AG20443 (cell line): ENCODE measurements around the gene PPP3R1.
"Not testable (repeated sequence)": the region's sequence is repeated elsewhere in the genome, so short reads cannot be mapped to it uniquely, and the experiment has no call there.

Experiments used
- DNase-seq: peaks from one replicate; pipeline ENCODE4 v3.0.0; 2012; ENCODE audit warnings: low spot score, mixed read lengths

The PPP3R1 gene

GRCh38 chr2:68185541-68186164 is 66.7 kb downstream of the PPP3R1 start:
- peak; percentile 22 for DNase-seq

GRCh38 chr2:68182902-68183301 is 69.4 kb downstream of the PPP3R1 start:
- DNase-seq, result no peak

- DNase-seq, result no peak
Measured at GRCh38 chr2:68178954-68179627, 73.2 kb downstream of the PPP3R1 start.

- no peak for DNase-seq
Measured at GRCh38 chr2:68178432-68178831, 73.9 kb downstream of the PPP3R1 start.

GRCh38 chr2:68177541-68177940 is 74.8 kb downstream of the PPP3R1 start:
- no peak for DNase-seq

- no peak for DNase-seq
Measured at GRCh38 chr2:68176657-68177056, 75.7 kb downstream of the PPP3R1 start.

GRCh38 chr2:68175210-68175609 is 77.1 kb downstream of the PPP3R1 start:
- not testable (repeated sequence) for DNase-seq

GRCh38 chr2:68172990-68173700 is 79.2 kb downstream of the PPP3R1 start:
- no peak for DNase-seq

- no peak for DNase-seq
Measured at GRCh38 chr2:68172521-68172920, 79.8 kb downstream of the PPP3R1 start.

GRCh38 chr2:68171684-68172083 is 80.6 kb downstream of the PPP3R1 start:
- DNase-seq, result no peak

- no peak for DNase-seq
Measured at GRCh38 chr2:68171146-68171545, 81.2 kb downstream of the PPP3R1 start.

GRCh38 chr2:68169308-68169707 is 83.0 kb downstream of the PPP3R1 start:
- no peak for DNase-seq

GRCh38 chr2:68167186-68167585 is 85.1 kb downstream of the PPP3R1 start:
- no peak for DNase-seq

GRCh38 chr2:68163641-68164040 is 88.7 kb downstream of the PPP3R1 start:
- DNase-seq, result no peak

GRCh38 chr2:68158134-68158447 is 94.2 kb downstream of the PPP3R1 start:
- no peak for DNase-seq

- peak; percentile 99 for DNase-seq
Measured at GRCh38 chr2:68157402-68158133, 94.8 kb downstream of the PPP3R1 start, which contains the start of gene PNO1. TSS of gene PNO1 (plus strand) at chr2:68157888. CDS start at chr2:68157935, 47 bp downstream.

GRCh38 chr2:68157002-68157401 is 95.3 kb downstream of the PPP3R1 start:
- peak; percentile 63 for DNase-seq

GRCh38 chr2:68156419-68156818 is 95.9 kb downstream of the PPP3R1 start:
- DNase-seq, result no peak

- no peak for DNase-seq
Measured at GRCh38 chr2:68155618-68156017, 96.7 kb downstream of the PPP3R1 start.

GRCh38 chr2:68152681-68153347 is 99.5 kb downstream of the PPP3R1 start:
- DNase-seq, result no peak

GRCh38 chr2:68151037-68151436 is 101.3 kb downstream of the PPP3R1 start:
- no peak for DNase-seq

GRCh38 chr2:68141875-68142274 is 110.5 kb downstream of the PPP3R1 start:
- DNase-seq, result no peak
